NCI-H1694 treated with DMSO at 0.1 percent for 48 hours (cell line): ENCODE data around the gene PHF11.
"Not testable (repeated sequence)": the region's sequence is repeated elsewhere in the genome, so short reads cannot be mapped to it uniquely, and the experiment has no call there.

Experiments
- DNase-seq: peaks from one replicate; lab custom pipeline; 2025; lab: John Stamatoyannopoulos, UW

The PHF11 gene

DNA sequence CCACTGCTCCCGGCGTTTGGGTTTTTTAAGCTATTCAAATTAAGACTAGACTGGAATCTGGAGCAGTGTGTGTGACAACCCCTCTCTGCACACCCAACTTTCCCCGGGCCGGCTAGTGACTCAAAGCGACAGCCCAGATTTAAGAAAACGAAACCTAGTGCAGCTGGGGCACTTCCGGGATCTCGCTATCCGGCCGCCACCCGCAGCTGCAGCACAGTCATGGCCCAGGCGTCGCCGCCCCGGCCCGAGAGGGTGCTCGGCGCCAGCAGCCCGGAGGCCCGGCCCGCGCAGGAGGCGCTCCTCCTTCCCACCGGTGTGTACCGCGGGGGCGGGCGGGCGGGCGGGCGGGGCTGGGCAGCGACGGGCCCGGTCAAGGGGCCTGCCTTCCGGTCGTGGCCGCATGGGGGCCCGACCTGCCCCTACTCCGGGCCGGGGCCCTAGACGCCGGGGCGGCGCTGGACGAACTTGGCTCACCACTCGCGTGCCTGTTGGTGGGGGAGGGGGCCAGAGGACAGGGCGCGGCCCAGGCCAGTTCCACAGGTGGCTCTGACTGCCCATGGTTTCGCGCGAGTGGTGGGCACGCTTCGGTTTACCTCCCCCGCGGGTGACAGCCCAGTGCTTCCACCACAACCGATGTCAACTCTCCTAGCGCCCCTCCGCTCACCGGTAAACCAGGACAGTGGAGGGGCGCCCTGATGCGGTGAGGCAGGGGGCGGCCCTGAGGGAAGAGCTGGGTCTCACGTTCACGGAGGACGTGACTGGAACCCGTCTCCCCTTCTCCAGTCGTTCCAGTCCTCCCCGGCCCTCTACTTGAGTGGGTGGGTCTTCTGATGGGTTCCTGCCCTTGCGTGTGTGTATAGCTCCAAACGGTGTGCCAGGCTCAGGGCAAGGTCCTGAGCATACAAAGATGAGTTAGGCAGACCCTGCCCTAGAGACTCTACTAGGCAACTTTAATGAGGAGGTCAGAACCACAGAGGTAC is at the start of gene PHF11:
TSS of gene PHF11 (plus strand) at position 171 of the 980 bp plus-strand sequence. CDS start at position 220, 49 bp downstream.
- DNase-seq = no peak

DNA sequence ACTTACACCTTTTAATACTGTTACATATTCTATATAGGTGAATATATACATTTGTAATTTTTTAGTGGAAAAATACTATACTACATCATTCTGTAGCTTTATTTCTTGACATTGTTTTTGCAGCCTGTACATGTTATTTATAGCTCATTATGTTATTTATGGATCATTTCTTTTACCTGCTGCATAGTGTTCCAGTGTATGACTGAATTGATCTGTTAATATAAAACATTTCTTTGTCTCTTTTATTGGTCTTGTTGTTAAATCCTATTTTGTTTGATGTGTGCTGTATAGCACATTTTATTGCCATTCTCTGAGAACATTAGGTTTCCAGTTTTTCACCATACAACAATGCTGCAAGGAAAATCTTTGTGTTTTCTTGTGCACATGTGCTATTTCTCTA is 49.3 kb upstream of the PHF11 start:
- no peak for DNase-seq

DNA sequence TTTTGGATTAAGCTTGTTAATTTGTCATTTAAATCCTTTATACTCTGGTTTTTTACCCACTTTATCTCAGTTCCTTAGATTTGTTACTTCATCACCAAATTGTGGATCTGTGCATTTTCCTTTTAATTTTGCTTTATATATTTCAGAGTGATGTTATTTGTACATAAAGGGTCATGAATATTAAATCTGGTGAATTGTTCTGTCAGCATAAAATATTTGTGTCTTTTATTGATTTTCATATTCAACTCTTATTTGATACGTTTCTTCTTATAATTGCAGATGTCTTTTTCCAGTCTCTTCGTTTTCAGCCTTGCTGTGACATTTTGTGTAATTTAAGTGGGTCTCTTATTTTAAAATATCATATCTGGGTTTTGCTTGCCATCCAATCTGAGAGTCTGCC is 47.0 kb upstream of the PHF11 start:
- no peak for DNase-seq

DNA sequence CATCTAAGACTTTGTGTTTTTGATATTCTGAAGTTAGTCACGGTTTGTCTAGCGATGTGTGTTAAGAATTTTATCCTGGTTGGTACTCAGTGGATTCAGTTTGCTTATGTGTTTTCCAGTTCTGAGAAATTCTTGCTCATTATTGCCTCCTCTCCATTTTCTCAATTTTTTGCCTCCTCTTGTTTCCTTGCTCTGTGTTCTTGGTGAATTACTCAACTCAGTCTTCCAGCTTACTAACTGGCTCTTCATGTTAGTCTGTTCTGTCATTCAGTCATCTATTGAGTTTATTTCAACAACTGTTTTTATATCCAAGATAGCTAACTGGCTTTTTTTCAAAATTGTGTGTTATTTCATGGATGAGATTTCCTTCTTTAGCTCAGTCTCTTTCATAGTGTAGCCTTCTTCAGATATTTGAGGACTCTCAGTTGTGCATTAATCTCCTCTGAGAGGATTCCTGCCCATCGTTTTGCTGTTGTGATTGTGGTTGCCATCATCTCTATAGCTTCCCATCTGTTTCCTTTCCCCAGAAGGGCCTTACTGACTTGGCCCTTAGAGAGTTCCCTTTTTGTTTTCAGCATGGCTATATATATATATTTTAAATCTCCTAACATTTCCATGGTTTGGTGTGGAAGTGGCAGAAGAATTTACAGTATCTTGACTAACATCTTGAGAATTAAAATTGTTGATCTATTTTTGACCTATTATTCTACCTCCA is 45.5 kb upstream of the PHF11 start:
- no peak for DNase-seq

DNA sequence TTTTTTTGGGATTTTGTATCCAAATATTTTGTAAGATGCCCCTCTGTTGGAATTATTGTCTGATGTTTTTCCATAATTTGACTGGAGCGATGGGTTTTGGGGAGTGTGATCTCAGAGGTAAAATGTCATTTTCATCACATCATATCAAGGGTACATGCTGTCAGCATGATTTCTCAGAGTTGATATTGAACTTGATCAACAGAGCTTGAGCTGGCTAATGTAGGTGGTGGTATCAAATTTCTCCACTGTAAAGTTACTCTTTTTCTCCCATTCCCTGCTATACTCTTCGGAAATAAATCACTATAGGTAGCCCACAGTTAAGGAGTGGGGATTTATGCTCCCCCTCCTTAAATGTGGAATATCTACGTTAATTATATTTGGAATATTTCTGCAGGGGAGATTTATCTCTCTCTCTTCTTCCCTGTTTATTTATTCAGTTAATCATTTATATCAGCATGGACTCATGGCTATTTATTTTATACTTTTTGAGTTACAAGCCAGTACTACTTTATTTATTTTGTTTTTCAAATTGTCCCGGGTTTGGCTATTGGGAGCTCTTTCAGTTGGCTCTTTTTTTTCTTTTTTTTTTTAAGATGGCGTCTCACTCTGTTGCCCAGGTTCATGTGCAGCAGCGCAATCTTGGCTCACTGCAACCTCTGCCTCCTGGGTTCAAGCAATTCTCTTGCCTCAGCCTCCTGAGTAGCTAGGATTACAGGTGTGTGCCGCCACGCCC is 42.9 kb upstream of the PHF11 start:
- DNase-seq = no peak

DNA sequence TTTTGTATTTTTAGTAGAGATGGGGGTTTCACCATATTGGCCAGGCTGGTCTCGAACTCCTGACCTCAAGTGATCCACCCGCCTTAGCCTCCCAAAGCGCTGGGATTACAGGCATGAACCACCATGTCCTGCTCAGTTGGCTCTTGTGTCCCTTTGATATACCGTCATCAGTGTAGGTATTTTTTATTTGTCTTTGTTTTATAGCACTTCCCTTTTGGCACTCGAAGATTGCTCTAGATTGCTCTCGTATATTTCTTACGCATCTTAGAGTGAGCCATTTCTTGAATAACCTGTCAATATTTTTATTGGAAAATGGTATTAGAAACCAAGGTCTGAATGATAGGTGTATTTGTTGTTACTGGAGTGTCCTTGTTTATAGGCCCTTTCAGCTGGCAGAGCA is 42.3 kb upstream of the PHF11 start:
- no peak for DNase-seq

DNA sequence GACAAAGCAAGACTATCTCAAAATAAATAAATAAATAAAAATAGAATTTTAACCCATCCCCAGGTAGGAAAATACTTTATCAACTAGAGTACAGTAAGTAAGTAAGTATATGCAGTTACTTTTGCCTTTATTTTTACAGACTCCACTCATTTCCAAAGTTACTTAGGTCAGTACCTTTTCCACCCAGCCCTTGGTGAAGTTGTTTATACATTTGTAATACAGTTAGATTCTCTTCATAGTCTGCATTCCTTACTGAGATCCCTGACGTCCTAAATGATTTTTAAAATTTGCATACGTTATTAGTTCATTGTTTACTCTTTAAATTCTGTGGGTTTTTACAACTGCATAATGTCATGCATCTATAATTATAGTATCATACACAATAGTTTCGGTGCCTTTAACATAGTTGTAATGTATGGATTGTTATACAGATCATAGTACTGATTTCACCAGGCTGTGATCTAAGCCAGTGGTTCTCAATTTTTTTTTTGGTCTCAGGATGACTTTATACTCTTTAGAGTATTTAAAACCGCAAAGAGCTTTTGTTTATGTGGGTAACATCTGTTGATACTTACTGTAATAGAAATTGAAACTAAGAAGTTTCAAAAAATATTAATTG is 41.3 kb upstream of the PHF11 start:
- DNase-seq = no peak

DNA sequence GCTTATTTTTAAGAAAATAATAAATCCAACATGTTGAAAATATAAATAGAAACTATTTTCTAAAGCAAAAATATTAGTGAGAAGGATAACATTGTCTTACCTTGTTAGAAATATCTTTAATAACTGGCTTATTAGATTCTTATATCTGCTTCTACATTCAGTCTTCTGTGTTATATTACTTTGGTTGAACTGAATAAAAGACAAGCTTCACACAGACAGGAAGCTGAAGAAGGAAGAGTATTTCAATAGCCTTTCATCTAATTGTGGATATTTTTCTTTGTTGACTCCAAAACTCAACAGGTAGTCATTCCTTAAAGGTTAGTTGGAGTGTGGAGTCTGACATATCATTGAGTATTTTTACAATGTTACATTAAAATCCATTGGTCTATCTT is 40.8 kb upstream of the PHF11 start:
- DNase-seq = no peak

DNA sequence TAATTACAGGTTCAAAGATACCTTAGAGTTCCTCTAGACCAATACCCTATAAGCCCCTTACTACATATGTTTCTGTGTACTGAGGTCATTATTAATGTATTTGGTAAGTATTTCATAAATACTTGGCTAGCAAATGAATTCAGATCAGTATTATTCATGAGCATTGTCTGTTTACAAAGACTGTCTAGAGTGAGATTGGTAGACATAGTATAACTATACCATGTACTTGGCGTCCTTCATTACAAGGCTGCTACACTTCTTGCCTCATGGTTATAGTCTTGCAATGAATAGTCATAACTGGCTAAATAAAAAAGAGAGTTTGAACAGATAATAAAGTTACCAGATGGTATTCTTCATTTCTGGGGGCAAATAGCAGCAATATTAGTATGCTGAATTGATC is 39.6 kb upstream of the PHF11 start:
- DNase-seq = no peak

DNA sequence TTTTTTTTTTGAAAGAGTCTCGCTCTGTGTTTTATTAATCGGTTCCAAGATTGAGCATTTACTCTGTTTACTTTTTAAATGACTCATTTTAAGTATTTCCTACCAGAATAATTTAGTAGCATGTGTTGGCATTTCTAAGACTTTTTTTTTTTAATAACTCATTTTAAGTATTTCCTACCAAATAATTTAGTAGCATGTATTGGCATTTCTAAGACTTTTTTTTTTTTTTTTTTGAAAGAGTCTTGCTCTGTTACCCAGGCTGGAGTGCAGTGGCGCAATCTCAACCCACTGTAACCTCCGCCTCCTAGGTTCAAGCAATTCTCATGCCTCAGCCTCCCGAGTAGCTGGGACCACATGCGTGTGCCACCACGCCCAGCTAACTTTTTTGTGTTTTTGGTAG is 38.5 kb upstream of the PHF11 start:
- DNase-seq = no peak

DNA sequence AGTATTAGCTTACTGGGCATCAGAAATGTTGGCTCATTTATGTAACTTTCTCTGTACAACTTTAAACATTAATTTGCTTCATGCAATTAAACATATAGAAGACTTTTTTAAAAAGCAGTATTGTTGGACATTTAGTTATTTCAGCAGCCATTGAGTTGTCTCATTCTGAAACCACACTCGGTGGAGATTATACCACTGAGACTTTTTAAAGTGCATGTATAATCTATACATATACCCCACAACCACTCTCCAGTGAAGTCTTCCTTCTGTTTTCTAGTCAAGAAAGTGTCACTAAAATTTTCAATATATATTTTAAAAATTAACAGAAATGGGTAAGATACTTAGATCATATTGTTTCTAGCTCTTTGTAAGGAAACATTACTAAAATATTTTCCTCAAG is 36.2 kb upstream of the PHF11 start:
- no peak for DNase-seq

DNA sequence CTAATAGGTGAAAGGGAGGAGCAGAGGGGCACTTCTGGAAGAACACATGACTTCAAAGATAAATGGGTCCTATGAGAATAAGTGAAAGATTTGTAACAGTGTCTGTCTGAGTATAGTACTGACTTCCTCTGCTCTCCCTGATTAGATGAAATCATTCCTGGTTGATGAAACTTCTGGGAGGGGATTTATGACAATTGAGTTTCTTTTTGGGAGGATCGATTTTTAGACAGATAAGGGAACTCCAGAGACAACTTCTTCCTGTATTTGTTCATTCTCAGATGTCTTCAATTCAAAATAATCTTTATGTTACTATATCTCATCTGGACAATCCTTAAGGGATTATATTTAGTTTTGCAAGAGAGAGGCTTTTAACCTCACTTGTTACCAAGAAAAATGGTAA is 31.7 kb upstream of the PHF11 start:
- DNase-seq = no peak

DNA sequence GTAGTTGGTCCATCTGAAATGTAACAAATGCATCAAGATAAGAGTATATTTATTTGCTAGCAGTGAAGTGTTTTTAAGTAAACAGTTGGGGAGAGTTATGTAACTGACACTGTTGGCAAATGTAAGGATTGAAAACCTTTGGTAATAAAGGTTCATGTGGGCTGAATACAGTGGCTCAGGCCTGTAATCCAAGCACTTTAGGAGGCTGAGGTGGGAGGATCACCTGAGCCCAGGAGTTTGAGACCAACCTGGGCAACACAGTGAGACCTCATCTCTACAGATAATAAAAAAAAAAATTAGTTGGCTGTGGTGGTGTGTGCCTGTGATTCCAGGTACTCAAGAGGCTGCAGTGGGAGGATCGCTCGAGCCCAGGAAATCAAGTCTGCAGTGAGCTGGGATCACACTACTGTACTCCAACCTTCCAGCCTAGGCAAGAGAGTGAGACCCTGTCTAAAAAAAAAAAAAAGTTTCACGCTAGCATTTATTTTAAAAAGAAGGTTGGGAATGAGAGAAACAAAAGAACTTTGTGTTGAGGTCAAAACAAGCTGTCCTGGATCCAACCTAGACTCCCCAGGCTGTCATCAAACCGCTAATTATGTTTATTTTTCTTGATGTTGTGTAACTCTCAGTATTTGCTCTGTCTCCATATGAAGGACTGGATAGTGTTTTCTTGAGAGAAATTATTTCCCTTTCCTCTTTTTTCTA is 31.0 kb upstream of the PHF11 start:
- DNase-seq = no peak

DNA sequence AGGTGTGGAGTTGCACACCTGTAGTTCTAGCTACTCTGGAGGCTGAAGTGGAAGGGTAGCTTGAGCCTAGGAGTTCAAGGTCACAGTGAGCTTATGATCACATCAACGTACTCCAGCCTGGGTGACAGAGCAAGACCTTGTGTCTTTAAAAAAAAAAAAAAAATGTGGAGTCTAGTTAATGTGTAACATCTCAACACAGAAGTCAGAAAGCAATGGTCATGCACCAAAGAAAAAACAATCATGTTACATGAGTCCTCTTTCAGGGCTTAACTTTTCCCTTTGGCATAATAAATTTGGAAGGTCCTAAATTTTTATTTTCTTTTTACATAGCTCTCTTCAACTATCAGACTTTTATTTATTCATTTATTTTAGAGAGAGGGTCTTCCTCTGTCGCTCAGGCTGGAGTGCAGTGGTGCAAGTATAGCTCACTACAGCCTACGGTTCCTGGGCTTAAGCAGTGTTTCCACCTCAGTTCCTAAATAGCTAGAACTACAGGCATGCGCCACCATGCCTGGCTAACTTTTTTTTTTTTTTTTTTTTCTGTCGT is 29.4 kb upstream of the PHF11 start:
- DNase-seq = no peak

DNA sequence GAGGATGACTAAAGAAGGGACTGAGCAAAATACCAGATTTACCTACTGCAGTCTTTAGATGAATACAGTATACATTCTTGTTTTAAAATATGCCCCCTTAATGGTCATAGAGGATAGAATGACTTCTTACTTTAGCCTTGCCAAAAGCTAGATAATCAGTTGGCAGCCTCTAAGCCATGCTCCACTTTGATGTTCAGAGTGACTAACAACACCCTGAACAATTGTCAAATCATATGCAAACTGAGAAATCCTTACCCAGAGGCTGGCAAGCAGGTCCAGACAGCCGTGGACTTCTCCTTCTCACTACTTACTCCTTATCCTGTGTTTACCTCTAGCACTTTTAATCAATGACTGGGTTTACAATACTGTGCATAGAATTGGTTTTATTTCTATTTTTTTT is 23.6 kb upstream of the PHF11 start:
- no peak for DNase-seq

DNA sequence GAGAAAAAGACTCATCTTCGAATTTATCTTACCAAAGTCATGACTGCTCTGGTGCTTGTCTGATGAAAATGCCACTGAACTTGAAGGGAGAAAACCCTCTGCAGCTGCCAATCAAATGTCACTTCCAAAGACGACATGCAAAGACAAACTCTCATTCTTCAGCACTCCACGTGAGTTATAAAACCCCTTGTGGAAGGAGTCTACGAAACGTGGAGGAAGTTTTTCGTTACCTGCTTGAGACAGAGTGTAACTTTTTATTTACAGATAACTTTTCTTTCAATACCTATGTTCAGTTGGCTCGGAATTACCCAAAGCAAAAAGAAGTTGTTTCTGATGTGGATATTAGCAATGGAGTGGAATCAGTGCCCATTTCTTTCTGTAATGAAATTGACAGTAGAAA is 19.2 kb upstream of the PHF11 start:
- DNase-seq = no peak

DNA sequence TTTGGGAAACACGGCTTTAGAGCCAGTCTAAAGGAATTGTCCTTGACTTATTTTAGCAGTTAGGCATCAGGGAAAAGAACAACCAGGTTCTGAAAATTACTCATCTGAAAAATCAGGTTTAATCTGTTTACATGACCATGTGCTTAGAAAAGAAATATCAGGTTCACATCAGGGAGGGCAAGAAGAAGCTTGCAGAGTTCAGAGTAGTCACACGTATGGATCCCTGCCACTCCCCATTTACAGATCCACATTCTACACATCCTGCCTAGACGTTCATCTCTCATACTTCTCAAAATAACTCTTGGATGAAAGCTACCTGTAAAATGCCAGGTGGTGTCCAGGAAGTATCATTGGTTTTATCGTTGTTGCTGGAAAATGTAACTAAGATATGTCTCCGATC is 14.0 kb upstream of the PHF11 start:
- DNase-seq = no peak

DNA sequence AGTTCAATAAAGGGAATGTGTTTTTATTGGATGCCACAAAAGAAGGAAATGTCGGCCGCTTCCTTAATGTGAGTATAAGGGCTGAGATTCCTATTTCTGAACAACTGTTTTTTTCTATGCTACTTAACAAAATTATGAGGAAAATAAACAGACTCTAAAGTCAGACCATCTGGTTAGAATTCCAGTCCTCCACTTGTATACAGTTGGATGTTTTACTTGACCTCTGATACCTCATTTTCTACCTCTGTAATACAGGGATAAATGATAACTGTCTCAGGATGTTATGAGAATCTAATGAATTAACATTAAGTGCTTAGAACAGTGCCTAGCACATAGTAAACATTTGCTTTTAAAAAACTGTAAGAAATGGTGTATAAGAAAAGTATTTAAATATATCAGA is 7.2 kb upstream of the PHF11 start:
- DNase-seq = no peak

DNA sequence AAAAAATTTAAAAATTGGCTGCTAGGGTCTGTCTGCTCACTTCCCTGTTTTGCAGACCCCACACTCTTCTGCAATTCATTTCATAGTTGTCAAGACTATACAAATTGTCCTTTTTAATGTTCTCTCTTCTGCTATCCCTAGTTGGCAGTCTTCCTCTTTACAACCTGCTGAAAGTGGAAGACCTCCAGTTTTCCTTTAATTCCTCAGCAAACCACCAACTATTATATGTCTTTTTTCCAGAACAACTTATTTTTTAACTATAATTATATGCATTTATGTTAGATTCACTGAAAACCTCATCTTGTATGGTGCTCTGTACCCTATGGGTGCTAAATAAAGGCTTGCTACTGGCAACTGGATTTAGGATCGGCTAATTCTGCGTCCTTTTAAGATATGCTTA is 1.1 kb upstream of the PHF11 start:
- no peak for DNase-seq

DNA sequence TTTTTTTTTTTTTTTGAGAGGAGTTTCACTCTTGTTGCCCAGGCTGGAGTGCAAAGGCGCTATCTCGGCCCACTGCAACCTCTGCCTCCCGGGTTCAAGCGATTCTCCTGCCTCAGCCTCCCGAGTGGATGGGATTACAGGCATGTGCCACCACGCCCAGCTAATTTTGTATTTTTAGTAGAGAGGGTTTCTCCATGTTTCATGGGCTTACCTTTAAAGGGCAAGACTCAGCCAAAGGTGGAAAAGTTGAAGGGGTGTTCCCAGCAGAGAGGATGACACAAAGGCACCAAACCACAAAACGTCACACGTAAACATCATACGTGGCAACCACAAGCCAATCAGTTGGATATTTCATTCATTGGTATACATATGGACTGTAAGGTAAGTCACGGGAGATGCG is 1.1 kb downstream of the PHF11 start:
- DNase-seq = not testable (repeated sequence)

DNA sequence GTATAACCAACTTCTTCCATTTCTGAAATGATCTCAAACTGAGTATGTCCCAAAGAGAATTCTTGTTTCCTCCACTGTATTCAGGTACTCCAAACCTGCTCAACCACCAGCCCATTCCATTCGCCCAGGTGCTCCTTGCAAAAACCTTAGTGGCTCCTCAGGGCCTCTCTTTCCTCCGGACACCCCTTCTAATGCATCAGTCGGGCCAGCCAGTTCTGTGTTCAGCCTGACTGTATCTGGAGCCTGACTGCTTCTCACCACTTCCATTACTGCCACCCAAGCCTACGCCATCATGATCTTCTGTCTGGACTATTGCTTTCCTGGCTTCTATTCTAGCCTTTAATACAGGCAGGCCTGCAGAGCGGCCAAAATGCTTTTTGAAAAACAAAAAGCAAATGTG is 1.5 kb downstream of the PHF11 start:
- no peak for DNase-seq
